Esophagus muscularis mucosa (tissue), 4 donors: ENCODE data around the gene GRK4. TPM values are rescaled to one million over a fixed set of nuclear protein-coding genes. Genes with fewer than 3 reads are reported as not detected.

ENCODE experiments used
- DNase-seq: peaks from one replicate; pipeline ENCODE4 v3.0.0-alpha.2; 2017; ENCODE audit errors: extremely low spot score
- H3K27ac ChIP-seq, 4 donors: fragments of 200-600 bp; sonication (generic); replicated peaks in 1 of 4; 1 replicate in 3 of 4; 2 replicates in 1 of 4; pipeline ENCODE4 v1.5.1; 2016 to 2019; ENCODE audit warnings: mild to moderate bottlenecking in 1 of 4
- H3K27me3 ChIP-seq, 4 donors: fragments of 200-600 bp; sonication (generic); one replicate each; pipeline versions ENCODE4 v1.5.1 to v1.6.0; 2016 to 2019
- H3K36me3 ChIP-seq, 4 donors: fragments of 200-600 bp; sonication (generic); one replicate each; pipeline ENCODE4 v1.5.1; 2016 to 2019
- H3K4me1 ChIP-seq, 4 donors: fragments of 200-600 bp; sonication (generic); one replicate each; pipeline ENCODE4 v1.5.1; 2016 to 2019
- H3K4me3 ChIP-seq, 4 donors: fragments of 200-600 bp; sonication (generic); 1 replicate in 2 of 4; 2 replicates in 2 of 4; pipeline ENCODE4 v1.5.1; 2016 to 2019; ENCODE audit warnings: mild to moderate bottlenecking in 4 of 4, moderate library complexity in 1 of 4
- H3K9me3 ChIP-seq, 4 donors: fragments of 200-600 bp; sonication (generic); 1 replicate in 3 of 4; 2 replicates in 1 of 4; pipeline ENCODE4 v1.5.1; 2016 to 2019
- EP300 ChIP-seq: sonication (generic); formaldehyde crosslinking; IDR thresholded peaks from one replicate; pipeline ENCODE4 v1.6.1; 2017; ENCODE audit warnings: antibody characterized with exemption
- POLR2A ChIP-seq: fragments of 450-650 bp; IDR thresholded peaks from one replicate; pipeline ENCODE4 v1.6.1; 2017; ENCODE audit warnings: antibody characterized with exemption, moderate library complexity, mild to moderate bottlenecking, low read depth
- POLR2AphosphoS5 ChIP-seq, 2 donors: sonication (generic); formaldehyde crosslinking; IDR thresholded peaks; one replicate each; pipeline ENCODE4 v1.6.1; 2017; ENCODE audit warnings: antibody characterized with exemption in 2 of 2
- WGBS: methylation state at CpG from one replicate; pipeline ENCODE4 v1.1.5; 2018; 5-methylcytosine and 5-hydroxymethylcytosine counted together
- intact Hi-C: fragments of 100-400 bp; cut with DNase I; formaldehyde crosslinking; loops from one replicate; pipeline ENCODE4 v1.15.1; 2023
- total RNA-seq, 4 donors: library from RNA; depleted of rRNA; stranded (reverse); fragments of >200 nt; gene quantifications; one replicate each; pipeline versions ENCODE4 v1.1.0 to v1.2.1, GENCODE V29; 2016
- TF ChIP-seq, protein P1 (sequence below), 3 experiments: fragments of 200-600 bp in 2 of 3; fragments of 450-650 bp in 1 of 3; sonication (generic) in 2 of 3; IDR thresholded peaks; one replicate each; pipeline ENCODE4 v1.5.1; 2017 to 2019; ENCODE audit warnings: antibody characterized with exemption in 3 of 3, mild to moderate bottlenecking in 2 of 3, moderate library complexity in 1 of 3

GRK4 gene
- total RNA-seq, 4 donors from 2014 or later = 4.8 to 8.0 (median 6.4) TPM

DNA sequence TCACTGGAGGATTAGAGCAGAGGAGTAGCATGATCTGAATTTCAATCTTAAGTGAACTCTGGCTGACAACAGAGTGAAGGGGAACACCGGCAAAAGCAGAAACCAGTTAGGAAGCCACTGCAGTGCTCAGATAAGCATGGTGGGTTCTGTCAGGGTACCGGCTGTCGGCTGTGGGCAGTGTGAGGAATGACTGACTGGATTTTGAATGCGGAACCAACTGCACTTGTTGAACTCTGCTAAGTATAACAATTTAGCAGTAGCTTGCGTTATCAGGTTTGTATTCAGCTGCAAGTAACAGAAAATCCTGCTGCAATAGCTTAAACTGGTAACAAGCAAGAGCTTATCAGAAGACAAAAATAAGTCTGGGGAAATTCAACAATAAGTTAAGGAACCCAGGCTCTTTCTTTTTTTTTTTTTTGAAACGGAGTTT, 116.3 kb downstream of the GRK4 start:
- Histone ChIP-seq H3K27ac (no peak overlapping the region), H3K27me3 (no peaks in the 10 kb centered on the region), H3K9me3 (no peaks in the 10 kb centered on the region), H3K4me3 (no peak overlapping the region), H3K36me3 (no peaks in the 10 kb centered on the region), H3K4me1 (peaks cover 15 to 68% (median 34%) of the 10 kb centered on the region in 4 donors)
- TF ChIP-seq POLR2AphosphoS5 (IDR thresholded peaks at IDR 0.05) (no peak), EP300 (no peak)
- no peak for DNase-seq
- 92% methylated on average over 6 of the region's 6 CpGs for WGBS
- intact Hi-C loops = no loop called here

DNA sequence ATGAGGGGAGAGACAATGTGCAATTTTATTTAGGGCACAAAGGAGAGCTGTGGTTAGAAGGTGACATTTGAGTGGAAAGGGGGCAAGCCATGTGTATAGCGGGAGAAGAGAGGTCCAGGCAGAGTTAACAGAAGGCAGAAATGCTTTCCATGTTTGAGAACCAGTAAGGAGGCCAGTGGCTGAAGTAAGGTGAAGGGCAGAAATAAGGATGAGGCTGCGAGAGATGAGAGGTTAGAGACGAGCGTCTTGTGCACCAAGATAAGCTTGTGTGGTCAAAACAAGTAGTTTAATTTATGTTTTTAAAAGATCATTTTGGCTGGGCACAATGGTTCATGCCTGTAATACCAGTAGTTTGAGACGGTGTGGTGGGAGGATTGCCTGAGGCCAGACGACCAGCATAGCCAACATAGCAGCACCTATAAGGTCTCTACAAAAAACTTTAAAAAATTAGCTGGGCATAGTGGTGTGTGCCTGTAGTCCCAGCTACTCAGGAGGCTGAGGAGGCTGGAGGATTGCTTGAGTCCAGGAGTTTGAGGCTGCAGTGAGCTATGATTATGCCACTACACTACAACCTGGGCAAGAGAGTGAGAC, 119.6 kb downstream of the GRK4 start:
- TF ChIP-seq POLR2AphosphoS5 (IDR thresholded peaks at IDR 0.05) = no peak
- TF ChIP-seq EP300 = no peak
- TF ChIP-seq, protein P1, sequence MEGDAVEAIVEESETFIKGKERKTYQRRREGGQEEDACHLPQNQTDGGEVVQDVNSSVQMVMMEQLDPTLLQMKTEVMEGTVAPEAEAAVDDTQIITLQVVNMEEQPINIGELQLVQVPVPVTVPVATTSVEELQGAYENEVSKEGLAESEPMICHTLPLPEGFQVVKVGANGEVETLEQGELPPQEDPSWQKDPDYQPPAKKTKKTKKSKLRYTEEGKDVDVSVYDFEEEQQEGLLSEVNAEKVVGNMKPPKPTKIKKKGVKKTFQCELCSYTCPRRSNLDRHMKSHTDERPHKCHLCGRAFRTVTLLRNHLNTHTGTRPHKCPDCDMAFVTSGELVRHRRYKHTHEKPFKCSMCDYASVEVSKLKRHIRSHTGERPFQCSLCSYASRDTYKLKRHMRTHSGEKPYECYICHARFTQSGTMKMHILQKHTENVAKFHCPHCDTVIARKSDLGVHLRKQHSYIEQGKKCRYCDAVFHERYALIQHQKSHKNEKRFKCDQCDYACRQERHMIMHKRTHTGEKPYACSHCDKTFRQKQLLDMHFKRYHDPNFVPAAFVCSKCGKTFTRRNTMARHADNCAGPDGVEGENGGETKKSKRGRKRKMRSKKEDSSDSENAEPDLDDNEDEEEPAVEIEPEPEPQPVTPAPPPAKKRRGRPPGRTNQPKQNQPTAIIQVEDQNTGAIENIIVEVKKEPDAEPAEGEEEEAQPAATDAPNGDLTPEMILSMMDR (IDR thresholded peaks at IDR 0.05) = no peak
- TF ChIP-seq POLR2A = no peak
- Histone ChIP-seq H3K4me1 (peaks cover 0 to 45% (median 8%) of the 10 kb centered on the region in 4 donors), H3K9me3 (no peaks in the 10 kb centered on the region), H3K36me3 (peaks cover 0 to 12% (median 7%) of the 10 kb centered on the region in 4 donors), H3K27ac (no peak overlapping the region), H3K4me3 (no peak overlapping the region), H3K27me3 (no peaks in the 10 kb centered on the region)
- intact Hi-C loops = no loop called here
- DNase-seq = no peak
- 80% methylated on average over 6 of the region's 6 CpGs for WGBS

DNA sequence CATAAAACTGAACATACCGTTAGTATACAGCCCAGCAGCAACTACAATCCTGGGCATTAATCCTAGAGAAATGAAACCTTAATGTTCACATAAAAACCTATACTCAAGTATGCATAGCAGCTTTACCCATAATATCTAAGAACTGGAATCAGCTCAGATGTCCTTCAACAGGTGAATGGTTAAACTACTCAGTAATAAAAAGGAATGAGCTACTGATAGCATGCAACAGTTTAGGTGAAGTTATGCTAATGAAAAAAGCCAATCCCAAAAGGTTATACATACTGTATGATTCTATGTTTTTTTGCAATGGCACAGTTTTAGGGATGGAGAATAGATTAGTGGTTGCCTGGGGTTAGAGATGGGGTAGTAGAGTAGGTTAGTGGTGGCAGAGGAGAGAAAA, 120.4 kb downstream of the GRK4 start:
- intact Hi-C loops = no loop called here
- H3K27me3 ChIP-seq = no peaks in the 10 kb centered on the region
- H3K27ac ChIP-seq = no peak overlapping the region

DNA sequence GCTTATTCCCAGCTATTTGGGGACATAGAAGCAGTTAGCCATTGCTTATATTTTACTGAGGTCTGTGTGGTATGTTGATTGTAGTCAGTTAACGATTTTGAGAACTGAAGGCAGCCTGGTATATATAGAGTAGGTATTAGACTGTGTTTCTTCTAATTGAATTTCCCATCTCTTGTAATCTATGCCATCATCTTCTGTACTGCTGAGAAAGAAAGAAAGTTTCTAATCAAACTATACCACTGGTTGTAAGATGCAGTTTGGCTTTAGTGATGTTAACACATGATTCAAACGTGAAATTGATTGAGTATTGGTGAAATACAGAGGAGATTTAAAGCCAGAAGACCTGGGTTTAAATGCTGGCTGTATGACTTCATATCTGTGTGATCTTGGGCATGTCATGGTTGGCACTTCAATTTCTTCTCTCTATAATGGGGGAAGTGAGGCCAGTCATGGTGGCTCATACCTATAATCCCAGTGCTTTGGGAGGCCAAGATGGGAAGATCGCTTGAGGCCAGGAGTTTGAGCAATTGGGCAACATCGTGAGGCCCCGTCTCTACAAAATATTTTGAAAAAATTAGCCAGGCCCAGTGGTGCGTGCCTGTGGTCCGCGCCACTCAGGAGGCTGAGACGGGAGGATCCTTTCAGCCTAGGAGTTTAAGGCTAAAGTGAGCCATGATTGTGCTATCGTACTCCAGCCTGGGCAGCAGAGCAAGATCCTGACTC, 122.7 kb downstream of the GRK4 start:
- DNase-seq = no peak
- Histone ChIP-seq H3K27me3 (no peaks in the 10 kb centered on the region), H3K4me3 (no peak overlapping the region), H3K27ac (no peak overlapping the region), H3K36me3 (peaks cover 0 to 32% (median 22%) of the 10 kb centered on the region in 4 donors), H3K9me3 (no peaks in the 10 kb centered on the region), H3K4me1 (peaks cover 0 to 30% (median 2%) of the 10 kb centered on the region in 4 donors)
- TF ChIP-seq, protein P1 (IDR thresholded peaks at IDR 0.05) = no peak
- TF ChIP-seq EP300 = no peak
- no peak for TF ChIP-seq POLR2AphosphoS5 (IDR thresholded peaks at IDR 0.05)
- no peak for TF ChIP-seq POLR2A
- 94% methylated on average over 10 of the region's 10 CpGs for WGBS
- intact Hi-C loops = no loop called here

More for the DNA sequence above, 120.4 kb downstream of the GRK4 start:
- no peak for DNase-seq
- H3K9me3 ChIP-seq = no peaks in the 10 kb centered on the region
- WGBS = 35% methylated on average over 1 of the region's 1 CpG
- H3K4me1 ChIP-seq = peaks cover 0 to 38% (median 5%) of the 10 kb centered on the region in 4 donors
- no peak overlapping the region for H3K4me3 ChIP-seq
- TF ChIP-seq POLR2AphosphoS5 (IDR thresholded peaks at IDR 0.05) = no peak
- TF ChIP-seq EP300 = no peak
- no peak for TF ChIP-seq POLR2A
- TF ChIP-seq, protein P1 (IDR thresholded peaks at IDR 0.05) = no peak
- H3K36me3 ChIP-seq = peaks cover 0 to 18% (median 10%) of the 10 kb centered on the region in 4 donors

DNA sequence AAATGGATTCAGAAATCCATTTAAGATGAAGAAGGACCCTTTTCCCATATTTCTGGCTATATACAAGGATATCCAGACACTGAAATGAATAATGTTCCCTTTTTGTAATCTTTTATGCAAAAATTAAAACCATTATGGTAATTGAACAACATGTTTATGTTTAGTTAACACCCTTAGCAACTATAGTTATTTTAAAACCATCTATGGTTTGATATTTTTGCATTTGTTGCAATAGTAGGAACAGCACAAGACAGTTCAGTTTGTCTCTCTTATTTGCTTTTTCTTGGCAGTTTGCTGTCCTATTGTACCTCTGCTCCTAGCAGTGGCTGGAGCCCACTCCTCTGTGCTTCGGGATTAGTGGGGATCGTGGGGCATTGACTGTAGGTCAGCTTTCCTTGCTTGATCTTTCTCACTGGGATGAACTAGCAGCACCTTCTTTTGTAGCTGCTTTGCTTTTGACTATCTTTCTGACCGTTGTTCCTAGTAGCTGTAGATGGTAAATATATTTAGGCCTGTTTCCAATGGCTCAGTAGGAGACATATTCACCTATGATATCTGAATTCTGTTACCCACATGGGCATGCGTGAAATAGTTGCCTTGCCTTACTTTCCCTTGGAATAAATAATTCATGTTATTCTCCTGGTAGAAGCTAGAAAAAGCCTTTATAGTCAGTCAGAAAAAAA, 123.9 kb downstream of the GRK4 start:
- Histone ChIP-seq H3K9me3 (no peaks in the 10 kb centered on the region), H3K4me3 (no peak overlapping the region), H3K27ac (no peak overlapping the region), H3K4me1 (peaks cover 0 to 25% (median 2%) of the 10 kb centered on the region in 4 donors), H3K27me3 (no peaks in the 10 kb centered on the region), H3K36me3 (peaks cover 0 to 42% (median 22%) of the 10 kb centered on the region in 4 donors)
- no peak for TF ChIP-seq POLR2AphosphoS5 (IDR thresholded peaks at IDR 0.05)
- no peak for TF ChIP-seq EP300
- TF ChIP-seq, protein P1 (IDR thresholded peaks at IDR 0.05) = no peak
- no peak for TF ChIP-seq POLR2A
- DNase-seq = no peak
- intact Hi-C loops = no loop called here
- 90% methylated on average over 4 of the region's 4 CpGs for WGBS
